HG03045 (cell line): ENCODE data around the gene GALNTL6.
A peak's percentile ranks its signal among the peaks of the same experiment; 100 is the strongest.
"Not testable (repeated sequence)": the region's sequence is repeated elsewhere in the genome, so short reads cannot be mapped to it uniquely, and the experiment has no call there.

Experiments used
- ATAC-seq: cut with Tn5 transposase; IDR thresholded peaks from one replicate; pipeline ENCODE4 v1.9.1; 2021; ENCODE audit warnings: mild to moderate bottlenecking, moderate library complexity; ENCODE audit not compliant: unreplicated experiment

GALNTL6 gene

GRCh38 chr4:172997217-172997609, 1184.0 kb downstream of the GALNTL6 start:
- no peak for ATAC-seq

GRCh38 chr4:172997856-172998255, 1184.7 kb downstream of the GALNTL6 start:
- no peak for ATAC-seq

- ATAC-seq, result no peak
Observed at GRCh38 chr4:172998527-172999469, 1185.6 kb downstream of the GALNTL6 start.

GRCh38 chr4:173001571-173001970, 1188.4 kb downstream of the GALNTL6 start:
- ATAC-seq, result no peak

GRCh38 chr4:173002830-173003561, 1189.8 kb downstream of the GALNTL6 start:
- ATAC-seq, result no peak

- ATAC-seq, result no peak
Observed at GRCh38 chr4:173005912-173006633, 1192.9 kb downstream of the GALNTL6 start.

- no peak for ATAC-seq
Observed at GRCh38 chr4:173008436-173008835, 1195.2 kb downstream of the GALNTL6 start.

- no peak for ATAC-seq
Observed at GRCh38 chr4:173009129-173009823, 1196.1 kb downstream of the GALNTL6 start.

- no peak for ATAC-seq
Observed at GRCh38 chr4:173012608-173013007, 1199.4 kb downstream of the GALNTL6 start.

GRCh38 chr4:173013232-173013930, 1200.2 kb downstream of the GALNTL6 start:
- ATAC-seq, result no peak

GRCh38 chr4:173014113-173014558, 1200.9 kb downstream of the GALNTL6 start:
- no peak for ATAC-seq

GRCh38 chr4:173014836-173015235, 1201.6 kb downstream of the GALNTL6 start:
- no peak for ATAC-seq

- ATAC-seq, result no peak
Observed at GRCh38 chr4:173017802-173018201, 1204.6 kb downstream of the GALNTL6 start.

GRCh38 chr4:173018446-173018845, 1205.2 kb downstream of the GALNTL6 start:
- ATAC-seq, result no peak

- no peak for ATAC-seq
Observed at GRCh38 chr4:173019664-173020063, 1206.5 kb downstream of the GALNTL6 start.

- ATAC-seq, result not testable (repeated sequence)
Observed at GRCh38 chr4:173021746-173022573, 1208.8 kb downstream of the GALNTL6 start.

- ATAC-seq, result no peak
Observed at GRCh38 chr4:173024203-173024602, 1211.0 kb downstream of the GALNTL6 start.

GRCh38 chr4:173025131-173025530, 1211.9 kb downstream of the GALNTL6 start:
- ATAC-seq, result peak; percentile 81

- ATAC-seq, result no peak
Observed at GRCh38 chr4:173037242-173037641, 1224.0 kb downstream of the GALNTL6 start.
